ENCODE data around the gene STOML2.

STOML2 gene

GRCh38 chr9:35072461-35073278 is 30.3 kb downstream of the STOML2 start, which contains the start of gene VCP:
Gene VCP, minus strand, starts transcription at chr9:35072625. Its CDS starts 272 bp downstream, at chr9:35072353.
- peak; percentile 91 to 98 (median 93) for DNase-seq (ENCODE audit: low read depth in 3 of 3)

GRCh38 chr9:35071814-35072460 is 31.0 kb downstream of the STOML2 start:
- peak; percentile 45 to 56 (median 51) for DNase-seq (ENCODE audit: low read depth in 3 of 3)

DNA sequence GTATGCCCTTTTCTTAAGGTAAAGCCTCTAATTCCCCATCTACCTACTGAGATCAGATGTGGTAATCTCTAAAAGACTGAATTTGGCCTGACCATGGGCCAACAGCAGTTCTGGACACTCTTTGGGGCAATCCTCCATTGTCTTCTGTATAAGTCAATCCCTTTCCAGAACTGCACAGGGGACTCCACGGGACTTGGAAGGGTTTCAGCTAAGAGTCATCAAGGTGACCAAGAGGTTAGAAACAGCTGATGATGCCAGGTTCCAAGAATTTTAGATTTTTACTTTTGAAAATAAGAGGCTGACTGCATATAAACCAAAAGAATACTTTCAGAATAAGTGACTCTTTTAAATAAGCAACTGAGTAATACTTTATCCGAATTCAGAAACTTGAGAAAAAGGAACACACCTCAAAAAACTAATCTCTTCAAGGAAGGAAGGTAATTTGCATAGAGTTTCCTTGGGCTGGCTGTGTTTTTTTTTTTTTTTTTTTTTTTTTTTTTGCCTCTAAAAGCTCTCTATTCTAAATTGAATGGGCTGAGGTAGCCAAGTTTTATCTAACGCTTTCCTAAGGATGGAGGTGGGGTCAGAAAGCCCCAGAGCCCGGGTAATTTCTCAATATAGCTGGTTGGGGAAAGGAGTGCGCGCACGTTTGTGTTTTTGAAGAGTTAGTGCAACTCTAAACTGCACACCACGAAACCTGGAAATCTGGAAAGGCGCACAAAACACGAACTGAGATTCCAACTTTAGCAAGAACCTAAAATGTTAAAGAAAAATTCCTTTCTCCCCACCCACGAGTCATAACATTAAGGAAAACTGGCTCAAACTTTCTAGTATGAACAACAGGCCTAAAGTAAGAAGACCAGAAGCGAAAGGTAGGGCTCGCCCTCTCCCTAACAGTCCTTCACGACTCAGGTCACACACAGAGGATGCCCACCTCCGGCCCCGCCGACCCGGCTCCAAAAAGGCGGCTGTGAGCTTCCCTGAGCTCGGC is 31.8 kb downstream of the STOML2 start:
- no peak for DNase-seq (ENCODE audit: low read depth in 3 of 3)

GRCh38 chr9:35069020-35069419 is 33.9 kb downstream of the STOML2 start:
- no peak for DNase-seq (ENCODE audit: low read depth in 3 of 3)

GRCh38 chr9:35067056-35067455 is 35.9 kb downstream of the STOML2 start:
- no peak for DNase-seq (ENCODE audit: low read depth in 3 of 3)

GRCh38 chr9:35060548-35061207 is 42.3 kb downstream of the STOML2 start:
- DNase-seq (ENCODE audit: low read depth in 3 of 3), result no peak

- DNase-seq (ENCODE audit: low read depth in 3 of 3), result no peak
Observed at GRCh38 chr9:35059438-35059837, 43.5 kb downstream of the STOML2 start.

- no peak for DNase-seq (ENCODE audit: low read depth in 3 of 3)
Observed at GRCh38 chr9:35057271-35057620, 45.7 kb downstream of the STOML2 start.

GRCh38 chr9:35056571-35057270 is 46.2 kb downstream of the STOML2 start:
- no peak for DNase-seq (ENCODE audit: low read depth in 3 of 3)

- DNase-seq (ENCODE audit: low read depth in 3 of 3), result no peak
Observed at GRCh38 chr9:35054871-35055644, 47.9 kb downstream of the STOML2 start.

DNA sequence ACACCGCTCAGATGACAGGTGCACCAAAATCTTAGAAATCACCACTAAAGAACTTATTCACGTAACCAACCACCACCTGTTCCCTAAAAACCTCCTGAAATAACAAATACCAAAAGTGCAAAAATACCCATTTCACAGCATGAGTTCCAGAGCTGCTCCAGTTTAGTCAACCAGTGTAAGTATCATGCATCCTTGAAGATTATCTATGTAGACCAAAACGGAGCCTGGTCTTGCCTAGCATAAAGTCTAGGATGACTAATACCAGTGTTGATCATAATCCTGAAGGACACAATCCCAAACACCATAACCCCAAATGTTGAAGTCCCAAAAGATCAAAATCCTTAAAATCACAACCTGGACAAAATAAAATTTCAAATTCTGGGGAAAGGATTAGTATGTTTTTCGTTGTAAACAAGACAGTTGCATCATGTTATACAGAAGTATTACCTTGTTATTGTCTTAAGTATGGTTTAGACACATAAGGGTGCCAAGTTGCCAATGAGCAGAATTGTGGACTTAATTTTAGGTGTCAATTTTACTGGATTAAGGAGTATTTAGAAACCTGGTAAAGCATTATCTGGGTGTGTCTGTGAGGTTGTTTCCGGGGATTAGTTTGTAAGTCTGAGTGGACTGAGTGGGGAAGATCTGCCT is 48.6 kb downstream of the STOML2 start:
- DNase-seq (ENCODE audit: low read depth in 3 of 3), result no peak

DNA sequence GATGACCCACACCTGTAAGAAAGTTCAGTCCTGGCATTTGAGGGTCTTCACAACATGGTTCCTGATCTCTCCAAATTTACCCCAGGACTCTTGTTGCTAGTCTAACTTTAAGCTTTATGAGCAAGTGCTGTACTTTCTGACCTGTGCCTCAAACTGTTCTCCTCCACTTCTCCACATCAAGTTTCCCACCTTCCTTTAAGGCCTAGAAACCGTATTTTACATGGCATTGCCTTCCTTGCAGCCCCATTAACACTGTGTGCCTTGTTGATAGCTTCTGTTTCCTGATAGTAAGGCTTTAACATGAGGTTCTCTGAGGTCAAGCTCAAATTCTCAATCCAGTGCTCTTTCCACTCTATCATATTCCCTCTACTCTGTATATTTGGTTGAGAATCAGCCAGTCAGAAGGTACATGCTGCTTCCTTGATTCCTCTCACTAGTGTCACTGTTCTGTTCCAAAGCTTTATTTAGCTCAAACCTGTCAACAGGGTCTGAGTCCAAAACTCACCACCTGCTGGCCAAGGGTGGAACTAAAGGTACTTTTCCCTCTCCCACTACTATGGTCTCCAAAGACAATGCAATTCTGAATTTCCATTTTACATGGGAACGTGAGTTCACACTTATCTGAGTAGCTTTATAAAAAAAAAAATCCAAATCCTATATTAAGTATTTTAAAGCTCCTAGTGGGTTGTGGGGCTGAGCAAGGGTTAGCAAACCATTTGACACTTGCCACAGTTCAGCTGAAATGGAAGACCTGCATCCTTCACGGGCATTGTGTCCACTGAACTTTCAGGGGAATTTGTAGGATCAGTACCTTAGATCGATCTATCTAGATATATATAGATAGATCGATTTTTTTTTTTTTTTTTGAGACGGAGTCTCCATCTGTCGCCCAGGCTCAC is 51.6 kb downstream of the STOML2 start:
- DNase-seq (ENCODE audit: low read depth in 3 of 3), result peak in 1 of 3 donors; percentile 40

Measured in stimulated activated CD4-positive, alpha-beta T cell treated with anti-CD3 and anti-CD28 coated beads, TNF-alpha, amount 100 ng/mL, for 48 hours (primary cell).